Dermis microvascular lymphatic vessel endothelial cell (primary cell): ENCODE measurements around the gene SNRPA1. TPM values are rescaled to one million over a fixed set of nuclear protein-coding genes. Genes with fewer than 3 reads are reported as not detected.
"Not testable (repeated sequence)": the region's sequence is repeated elsewhere in the genome, so short reads cannot be mapped to it uniquely, and the experiment has no call there.

Source experiments
- DNase-seq, 2 donors: peaks; one replicate each; pipeline versions ENCODE4 v3.0.0 to v3.0.0-alpha.2; 2010; ENCODE audit warnings: low read depth in 2 of 2
- total RNA-seq: library from RNA; depleted of rRNA; stranded (reverse); fragments of >200 nt; gene quantifications from 2 replicates; pipeline ENCODE4 v1.2.1, GENCODE V29; 2014

Gene SNRPA1
- 11.0 and 13.5 TPM in 2 replicates for total RNA-seq

DNA sequence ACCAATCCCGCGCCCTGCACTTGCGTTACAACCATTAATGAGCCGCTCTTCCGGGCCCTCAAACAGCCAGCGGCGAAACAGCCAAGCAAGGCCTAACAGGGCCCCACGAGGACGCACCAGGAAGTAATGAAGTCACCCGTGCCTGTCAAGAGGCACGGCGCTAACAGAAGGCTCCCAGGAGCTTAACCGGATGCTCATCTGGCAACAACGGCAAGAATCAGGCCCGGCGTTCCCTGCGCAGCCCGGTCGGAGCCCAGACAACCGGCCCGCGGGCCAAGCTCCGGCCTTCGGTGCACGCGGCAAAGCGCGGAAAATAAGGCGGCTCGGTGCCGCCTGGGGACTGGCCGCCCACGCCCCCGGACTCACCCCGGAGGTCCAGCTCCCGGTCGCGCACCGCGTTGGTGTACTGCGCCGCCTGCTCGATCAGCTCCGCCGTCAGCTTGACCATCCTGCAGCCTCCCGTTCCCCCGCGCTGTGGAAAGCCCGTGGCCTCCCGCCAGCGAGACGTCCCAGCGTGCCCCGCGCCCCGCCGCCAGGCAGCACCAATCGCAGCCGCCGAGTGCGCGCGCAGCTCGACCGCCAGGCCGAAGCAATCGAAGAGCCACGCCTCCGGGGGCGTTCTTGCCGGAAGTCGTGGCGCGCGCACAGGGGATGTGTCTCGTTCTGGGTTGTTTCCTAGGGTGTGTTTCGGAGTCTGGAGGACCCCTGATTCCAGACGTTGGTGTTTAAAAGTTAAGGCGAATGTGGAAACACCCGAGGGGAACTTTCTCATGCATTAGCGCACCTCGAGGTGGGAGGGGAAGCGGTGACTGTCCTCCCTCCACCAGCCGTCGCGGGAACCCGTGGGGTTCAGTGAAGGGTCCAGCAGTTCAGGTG is at the start of gene SNRPA1:
Gene SNRPA1, minus strand, starts transcription at position 518 of the 876 bp plus-strand sequence. Its CDS starts 70 bp downstream, at position 448.
- DNase-seq = peak; percentile 86 to 96

DNA sequence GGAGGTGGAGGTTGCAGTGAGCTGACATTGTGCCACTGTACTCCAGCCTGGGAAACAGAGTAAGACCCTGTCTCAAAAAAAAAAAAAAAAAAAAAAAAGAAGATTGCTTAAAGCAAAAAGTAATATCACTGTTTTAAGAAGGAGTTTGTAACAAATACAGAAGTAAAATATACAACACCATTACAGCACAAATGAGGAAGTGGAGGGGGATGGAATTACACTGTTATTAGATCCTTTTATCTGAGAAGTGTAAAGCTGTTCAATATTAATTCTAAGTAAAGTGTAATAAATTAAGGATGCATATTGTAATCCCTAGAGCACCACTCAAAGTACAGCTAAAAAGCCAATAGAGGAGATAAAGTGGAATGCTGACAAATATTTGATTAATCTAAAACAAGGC is 47.0 kb upstream of the SNRPA1 start:
- no peak for DNase-seq

DNA sequence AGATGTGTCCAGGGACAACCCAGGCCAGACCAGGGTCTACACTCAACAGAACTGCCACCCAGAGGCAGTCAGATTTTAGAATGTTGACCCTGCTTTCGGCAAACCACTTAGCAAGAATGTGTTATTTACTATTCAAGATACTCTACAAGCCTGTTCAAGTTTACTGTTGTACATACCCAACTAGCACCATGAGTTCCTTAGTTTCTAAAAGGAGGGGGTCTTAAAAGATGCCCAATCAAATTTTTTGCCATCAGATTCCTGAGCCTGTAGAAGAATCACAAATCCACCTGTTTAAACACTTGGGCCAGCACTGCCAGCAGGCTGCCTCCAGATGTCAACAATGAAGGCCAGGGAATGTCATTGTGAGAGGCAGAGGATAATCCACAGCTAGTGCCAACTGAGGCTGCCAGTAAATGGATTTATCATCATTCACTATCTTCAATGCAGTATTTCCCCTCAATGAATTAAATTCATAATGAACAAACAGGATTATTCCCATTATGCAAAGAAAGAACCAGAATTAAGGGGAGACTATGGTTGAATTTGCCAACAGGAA is 43.5 kb upstream of the SNRPA1 start:
- DNase-seq = no peak

DNA sequence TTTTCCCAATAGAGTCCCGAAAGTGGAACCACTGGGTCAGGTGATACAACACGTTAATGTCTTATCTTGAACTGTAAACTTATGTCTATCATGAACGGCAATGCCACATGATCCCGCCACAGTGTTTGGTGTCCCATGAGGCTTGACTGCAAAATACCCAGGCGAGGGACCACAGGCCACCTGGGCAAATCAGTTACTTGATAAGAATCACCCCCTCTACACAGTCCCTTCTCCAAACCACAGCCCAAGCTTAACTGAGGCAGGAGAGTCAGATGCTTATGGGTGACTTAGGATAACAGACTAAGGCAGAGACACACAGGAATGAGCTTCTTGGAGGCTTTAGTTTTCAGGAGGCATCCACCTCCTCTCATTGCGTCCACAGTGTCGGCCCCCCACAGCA is 42.9 kb upstream of the SNRPA1 start:
- DNase-seq = no peak

DNA sequence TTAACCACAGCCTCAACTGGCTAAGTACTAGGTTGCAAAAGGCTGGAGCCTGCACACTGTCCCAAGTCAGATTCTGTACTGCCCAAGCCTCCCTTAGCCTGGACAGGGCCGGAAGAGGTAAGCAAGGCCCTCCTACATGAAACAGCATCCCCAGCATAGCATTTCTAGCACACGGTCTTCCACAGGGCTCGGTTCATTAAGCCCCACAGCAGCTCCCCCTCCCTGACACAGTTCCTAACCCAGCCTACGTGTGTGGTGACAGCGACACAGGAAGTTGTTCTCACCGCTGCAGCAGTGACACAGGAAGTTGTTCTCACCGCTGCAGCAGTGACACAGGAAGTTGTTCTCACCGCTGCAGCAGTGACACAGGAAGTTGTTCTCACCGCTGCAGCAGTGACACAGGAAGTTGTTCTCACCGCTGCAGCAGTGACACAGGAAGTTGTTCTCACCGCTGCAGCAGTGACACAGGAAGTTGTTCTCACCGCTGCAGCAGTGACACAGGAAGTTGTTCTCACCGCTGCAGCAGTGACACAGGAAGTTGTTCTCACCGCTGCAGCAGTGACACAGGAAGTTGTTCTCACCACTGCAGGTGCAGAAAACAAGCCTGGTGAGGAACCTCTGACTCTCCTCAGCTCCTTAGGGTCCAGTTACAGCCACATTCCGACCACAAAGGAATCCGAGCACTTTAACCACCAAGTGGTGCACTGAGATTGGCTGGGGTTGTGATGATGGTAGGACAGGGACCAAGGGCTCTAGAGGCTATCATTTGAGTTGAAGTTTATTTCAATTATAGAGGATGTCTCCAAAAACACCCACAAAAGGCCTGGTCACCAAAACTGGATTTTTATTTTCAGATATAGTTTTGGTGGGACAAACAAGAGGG is 39.1 kb upstream of the SNRPA1 start:
- not testable (repeated sequence) for DNase-seq

DNA sequence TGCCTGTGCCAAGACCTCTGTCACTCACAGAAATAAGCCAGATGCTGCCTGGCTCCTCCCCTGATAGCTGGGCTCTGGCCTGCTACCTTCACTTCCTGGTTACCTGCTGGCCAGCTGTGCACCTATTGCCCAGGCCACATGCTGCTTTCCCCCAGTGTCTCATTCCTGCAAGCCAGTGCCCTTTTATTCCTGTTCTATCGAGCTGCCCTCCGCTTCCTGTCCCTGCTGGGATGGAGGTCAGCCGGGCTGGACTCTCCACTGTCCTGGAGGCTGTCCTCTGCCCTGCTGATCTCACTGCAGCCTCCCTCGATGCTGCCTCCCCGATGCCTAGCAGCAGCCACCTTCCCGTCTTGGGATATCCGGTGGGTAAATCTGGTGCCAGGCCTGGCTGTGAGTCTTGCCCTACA is 37.0 kb upstream of the SNRPA1 start:
- DNase-seq = no peak

DNA sequence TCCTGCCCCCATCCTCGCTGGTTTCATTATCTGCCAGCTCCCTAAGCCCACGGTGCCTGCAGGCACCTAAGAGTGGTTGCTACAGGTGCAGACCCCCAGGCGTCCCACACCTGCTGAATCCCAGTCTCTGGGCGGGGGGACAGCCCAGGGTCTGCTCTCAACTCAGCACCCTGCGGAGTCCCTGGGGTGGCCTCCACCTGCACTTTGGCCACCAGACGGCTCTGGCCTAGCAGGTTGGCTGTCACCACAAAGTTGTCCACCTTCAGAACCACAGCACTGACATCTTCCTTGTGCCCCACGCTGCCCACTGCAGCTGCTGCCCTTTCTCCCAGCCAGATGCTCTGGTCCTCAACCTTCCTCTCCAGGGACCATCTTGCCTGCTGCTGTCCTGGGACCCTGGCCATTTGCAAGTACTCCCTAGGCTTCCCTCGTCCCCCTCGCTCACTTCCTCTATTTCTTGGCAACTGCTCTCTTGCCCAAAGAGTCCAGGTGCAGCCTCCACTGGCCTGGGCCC is 34.9 kb upstream of the SNRPA1 start:
- DNase-seq = no peak

DNA sequence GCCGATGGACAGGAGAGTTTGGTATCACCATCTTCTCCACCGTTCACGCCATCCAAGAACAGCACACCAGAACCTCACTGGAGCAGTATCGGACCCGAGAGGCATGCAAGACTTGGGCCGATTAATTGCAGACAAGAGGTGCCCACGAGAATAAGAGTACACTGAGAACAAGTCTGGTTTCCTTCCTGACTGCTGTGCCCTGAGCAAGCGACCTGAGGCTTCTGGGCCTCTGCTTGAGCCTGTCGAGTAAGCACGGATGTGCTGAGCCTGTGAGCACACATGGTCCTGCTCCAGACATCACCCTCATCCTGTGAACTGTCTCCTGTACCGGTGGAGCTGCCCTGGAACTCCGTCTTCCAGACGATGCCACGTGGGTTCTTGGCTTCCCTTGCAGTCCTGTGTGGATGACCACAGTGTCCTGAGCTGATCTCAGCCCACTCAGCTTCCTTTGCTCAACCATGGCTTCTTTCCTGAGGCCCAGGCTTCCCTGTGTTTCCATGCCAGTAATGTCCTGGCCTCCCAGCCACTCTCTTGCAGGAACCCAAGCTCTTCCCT is 34.3 kb upstream of the SNRPA1 start:
- no peak for DNase-seq

DNA sequence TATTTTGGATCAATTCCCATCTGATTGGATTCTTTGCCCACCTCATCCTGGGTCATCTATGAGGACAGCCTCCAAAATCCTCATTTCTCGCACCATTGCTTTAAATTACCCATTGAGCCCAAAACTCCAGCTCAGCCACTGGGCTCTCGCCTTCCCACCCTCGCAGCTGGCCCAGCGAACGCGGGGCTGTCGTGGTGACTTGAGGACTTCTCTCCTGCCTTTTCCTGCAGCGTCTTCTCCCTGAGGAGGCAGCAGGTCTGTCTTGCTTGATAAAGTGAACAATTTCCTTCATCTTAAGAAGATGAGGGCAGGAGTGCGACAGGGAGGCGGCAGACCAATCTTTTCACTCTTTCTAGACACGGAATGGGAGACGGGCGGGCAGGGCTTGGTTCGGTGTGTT is 33.0 kb upstream of the SNRPA1 start:
- DNase-seq = no peak

DNA sequence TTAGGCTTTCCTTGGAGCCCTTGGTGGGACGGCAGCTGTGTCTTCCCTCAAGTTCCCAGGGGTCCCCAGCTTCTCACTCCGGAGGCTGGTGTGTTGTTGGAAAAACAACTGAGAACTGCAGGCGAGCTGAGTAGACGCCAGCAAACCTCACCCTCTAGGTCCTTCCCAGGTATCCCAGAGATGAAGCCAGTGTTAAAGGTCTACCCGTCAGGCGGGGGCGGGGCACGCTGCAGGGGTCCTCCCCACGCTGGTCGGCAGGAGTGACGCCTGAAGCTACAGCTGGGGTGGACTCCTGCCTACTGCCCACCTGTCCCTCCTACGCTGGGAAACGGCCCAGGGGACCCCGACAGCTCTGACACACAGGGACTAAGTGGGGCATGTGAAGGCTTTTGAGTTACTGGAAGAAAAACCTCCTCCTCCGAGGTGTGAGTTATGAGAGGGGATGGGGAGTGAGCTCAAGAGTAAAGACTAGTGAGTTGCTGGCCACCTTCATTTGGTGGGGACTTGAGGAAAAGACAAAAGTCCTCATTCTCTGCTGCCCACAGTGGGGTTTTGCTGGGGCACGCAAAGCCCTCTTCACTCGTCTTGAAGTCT is 32.2 kb upstream of the SNRPA1 start:
- no peak for DNase-seq

DNA sequence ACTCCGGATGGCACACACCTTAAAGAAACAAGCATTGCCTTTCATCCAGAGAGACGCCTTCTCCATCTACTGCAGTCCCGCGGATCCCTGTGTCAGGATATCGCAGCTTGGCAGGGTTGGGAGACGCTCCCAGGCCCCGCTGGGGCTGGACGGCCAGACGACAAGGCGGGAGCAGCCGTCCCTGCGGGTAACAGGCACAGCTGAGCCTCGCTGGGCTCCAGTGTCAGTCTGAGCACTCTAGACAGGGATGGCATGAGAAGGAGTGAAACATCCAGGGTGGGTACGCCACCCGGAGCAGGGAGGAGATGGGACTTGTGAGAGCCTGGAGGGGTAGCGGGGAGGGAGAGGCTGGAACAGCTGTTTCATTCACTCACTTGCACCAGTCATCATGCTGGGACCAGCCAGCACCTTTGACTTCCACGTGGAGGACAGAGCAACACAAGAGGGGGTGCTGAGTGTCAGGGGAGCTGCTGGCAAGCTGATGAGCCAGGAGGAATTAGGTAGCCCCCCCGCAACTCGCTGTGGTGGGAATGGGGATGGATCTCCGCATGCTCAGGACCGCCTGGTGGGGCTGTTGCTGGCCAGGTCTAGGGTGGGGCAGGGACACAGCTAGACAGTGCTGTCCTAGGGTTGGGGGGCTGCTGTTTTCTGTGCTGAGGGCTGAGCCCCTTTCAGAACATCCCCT is 31.6 kb upstream of the SNRPA1 start:
- DNase-seq = no peak

DNA sequence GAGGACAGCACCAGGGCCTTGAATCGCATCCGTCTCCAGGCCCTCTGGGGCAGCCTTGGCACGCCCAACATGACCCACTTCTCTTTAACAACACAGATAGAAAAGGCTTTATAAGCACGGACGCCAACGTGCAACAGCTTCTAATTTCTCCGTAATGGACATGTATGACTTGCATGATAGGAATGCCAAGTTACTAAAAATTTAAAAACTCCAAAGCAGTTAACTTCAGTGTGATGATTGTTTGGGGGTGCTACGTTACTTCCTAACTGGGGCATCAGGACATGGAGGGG is 30.9 kb upstream of the SNRPA1 start:
- DNase-seq = no peak

DNA sequence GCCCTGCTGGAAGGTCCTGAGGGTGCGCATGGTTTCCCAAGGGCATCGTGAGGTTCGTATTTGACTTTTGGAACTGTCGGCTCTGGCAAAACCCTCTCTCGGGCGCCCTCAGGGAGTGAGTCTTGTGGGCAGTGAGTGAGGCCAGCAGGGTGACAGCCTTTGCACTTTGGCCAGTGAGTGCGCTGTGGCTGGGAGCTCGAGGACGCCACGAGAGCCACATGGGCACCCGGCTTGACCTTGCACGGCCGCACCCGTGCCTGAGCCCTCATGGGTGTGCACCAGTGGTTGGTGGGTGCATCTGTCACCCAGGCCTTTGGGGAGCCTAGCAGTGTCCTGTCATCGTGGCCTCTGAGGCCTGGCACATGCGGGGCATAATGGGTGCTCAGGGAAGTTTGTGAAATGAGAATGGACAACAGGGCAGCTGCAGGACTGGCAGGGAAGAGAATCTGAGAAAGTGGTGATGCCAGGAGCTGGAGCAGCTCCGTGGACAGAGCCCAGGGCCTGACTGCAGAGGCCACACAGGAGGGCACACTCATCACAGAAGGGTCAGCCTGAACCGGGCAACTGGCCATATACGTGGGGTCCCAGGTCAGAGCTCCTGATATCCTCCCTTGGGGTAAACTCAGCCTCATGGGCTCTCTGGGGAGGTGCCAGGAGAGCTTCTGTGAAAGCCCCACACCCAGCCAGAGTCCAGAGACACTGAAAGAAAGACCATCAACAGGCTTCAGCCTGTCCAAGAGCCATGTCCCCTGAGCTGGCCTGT is 30.4 kb upstream of the SNRPA1 start:
- no peak for DNase-seq

DNA sequence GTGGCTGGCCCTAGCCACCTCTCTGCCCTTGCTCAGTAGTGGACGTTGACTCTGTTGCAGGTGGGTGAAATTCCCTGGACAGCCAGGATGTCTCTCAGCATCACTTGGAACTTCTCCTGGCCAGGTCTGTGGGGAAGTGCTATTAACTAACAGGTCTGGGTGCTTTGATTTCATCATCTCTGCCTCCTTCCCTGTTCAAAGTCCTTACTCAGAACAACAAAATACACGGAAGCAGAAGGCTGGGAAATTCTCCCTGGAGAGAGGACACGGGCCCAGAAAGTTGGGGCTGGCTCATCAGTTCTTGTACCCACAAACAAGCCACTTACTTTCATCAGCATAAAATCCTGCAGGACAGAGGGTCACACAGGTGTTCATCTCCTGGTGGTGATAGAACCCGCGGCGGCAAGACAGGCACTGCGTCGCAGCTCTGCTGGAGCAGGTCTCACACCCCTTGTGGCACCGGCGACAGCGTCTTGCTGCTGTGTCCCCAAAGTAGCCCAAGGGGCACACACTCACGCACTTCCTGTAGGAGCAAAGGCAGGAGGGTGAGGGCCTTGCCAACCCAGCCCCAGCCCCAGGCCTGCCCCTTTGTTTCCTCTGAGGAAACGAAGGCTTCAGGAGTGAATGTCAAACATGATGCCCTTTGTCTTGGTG is 29.6 kb upstream of the SNRPA1 start:
- no peak for DNase-seq

DNA sequence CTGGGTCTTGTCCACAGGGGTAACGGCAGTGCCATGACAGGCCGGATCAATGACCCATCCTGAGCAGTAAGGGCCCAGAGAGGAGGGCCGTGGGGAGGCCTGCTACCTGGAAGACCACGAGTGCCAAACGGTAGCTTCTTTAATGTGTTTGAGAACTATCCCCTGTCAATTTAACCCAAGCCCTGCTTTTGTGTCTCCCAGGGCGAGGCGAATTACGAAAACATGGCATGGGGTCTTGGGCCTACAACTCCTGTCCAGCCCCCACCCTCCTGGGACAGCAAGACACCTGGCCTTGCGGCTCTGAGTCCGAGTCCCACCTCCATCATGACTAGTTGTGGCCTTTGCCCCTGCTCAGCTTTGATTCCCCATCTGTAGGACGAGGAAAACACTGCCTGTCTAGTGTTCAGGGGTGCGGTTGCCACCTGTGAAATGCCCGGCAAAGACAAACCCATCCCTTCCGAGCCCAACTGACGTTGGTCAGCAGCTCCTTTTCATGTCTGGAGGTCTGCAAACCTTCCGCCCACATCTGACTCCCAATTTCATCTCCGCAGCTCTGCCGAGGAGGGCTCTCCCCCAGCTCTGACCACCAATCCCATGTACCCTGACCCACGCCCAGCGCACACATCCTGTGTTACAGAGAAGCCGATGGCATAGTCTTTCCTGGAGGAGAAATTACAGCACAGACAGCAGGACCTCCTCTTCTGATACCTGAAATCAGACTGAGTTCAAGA is 28.9 kb upstream of the SNRPA1 start:
- no peak for DNase-seq

DNA sequence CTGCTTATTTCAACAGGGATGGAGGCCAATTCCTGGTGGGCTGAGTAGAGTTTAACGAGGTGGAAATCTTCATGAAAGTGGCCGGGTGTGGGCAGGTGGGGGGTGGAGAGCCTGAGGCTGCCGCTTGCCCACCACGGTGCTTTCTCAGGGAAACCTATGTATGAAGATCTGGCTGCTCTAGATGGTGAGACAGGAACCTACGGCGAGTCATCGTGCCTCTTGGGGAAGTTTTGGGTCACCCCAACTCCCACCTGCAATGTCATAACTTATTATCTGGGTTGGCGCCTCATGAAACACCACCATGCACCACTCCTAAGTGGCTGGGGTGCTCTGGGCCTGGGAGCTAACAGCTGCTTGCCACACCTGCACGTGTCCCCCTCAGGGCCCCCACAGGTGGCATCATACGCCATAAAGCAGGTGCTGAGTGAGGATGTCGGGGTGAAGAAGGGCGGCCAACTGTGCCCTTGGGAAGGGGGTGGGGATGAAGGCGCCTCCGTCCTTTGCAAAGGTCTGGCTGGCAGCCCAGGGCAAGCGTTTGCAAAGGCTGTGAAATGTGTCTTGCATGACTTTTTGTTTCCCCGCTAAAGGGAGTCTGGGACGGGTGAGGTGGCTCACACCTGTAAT is 27.9 kb upstream of the SNRPA1 start:
- no peak for DNase-seq

DNA sequence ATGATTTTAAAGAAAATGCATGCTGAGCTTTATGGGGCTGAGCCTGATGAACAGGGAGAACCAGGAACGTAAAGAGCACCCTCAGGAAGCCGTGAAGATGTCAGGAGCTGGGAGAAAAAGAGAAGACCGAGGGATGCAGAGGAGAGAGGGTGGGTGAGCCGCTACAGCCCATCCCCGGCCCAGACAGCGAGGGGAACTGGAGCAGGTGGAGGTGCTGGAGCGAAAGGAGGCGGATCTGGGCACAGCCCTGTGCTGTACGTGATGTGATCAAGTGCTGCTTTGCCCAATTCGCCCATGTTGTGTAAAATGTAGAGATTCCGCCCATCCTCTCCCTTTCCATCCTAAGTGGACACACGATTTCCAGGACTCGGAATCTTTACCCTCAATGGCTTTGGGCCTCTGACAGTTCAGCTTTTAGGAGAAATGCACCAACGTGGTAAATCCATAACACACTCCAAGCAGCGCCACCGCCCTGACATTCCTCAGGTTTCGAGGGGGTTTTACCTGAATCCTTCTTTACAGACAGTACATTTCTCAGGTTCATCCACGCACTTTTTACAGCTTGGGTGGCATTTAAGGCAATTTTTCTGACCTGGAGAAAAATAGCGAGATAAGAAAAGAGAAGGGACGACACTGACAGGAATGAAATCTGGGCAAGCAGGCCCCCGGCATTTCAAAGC is 27.1 kb upstream of the SNRPA1 start:
- DNase-seq = no peak

DNA sequence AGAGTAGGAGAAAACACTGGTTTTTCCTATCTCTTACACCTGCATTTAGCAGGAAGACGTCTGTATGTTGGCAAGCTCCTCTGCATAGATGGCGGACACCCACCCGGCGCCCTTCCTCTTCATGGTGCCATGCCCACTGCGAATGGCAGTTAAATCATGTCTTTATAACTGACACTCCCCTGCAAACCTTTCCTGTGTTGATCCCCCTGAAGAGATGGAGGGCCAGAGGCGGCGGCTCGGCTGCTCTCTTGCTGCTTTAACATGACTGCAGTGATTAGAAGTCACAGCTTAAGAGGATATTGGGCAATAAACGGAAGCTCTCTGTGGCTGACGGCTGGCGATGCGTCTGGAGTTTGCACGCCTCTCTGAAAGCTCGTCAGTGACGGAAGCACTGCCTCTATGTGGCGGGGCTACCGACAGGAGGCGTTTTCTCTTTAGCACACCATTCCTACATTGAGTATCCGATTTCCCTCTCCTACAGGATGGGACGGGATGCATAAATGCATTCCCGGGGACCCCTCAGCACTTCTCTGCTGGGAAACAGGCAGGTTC is 25.5 kb upstream of the SNRPA1 start:
- DNase-seq = no peak
